ENCODE results near the gene HAGH. TPM values are rescaled to one million over a fixed set of nuclear protein-coding genes. Genes with fewer than 3 reads are reported as not detected.

HAGH gene
- total RNA-seq, 1 donor from 2014 or later: 38.3 TPM

- Histone ChIP-seq H3K4me1 (no peaks in the 10 kb centered on the region), H3K9me3 (ENCODE audit: low read depth) (no peaks in the 10 kb centered on the region), H3K36me3 (no peaks in the 10 kb centered on the region), H3K27ac (no peak overlapping the region), H3F3A (ENCODE audit: low read depth) (peaks cover 5% of the 10 kb centered on the region), H4K20me1 (ENCODE audit: low read depth) (no peaks in the 10 kb centered on the region), H3K79me2 (ENCODE audit: low read depth) (no peaks in the 10 kb centered on the region), H3K27me3 (no peaks in the 10 kb centered on the region), H3K4me3 (no peak overlapping the region), H2AFZ (replicated peaks) (no peak overlapping the region), H3K9ac (no peak overlapping the region), H3K4me2 (no peak overlapping the region)
- Mint-ChIP-seq H3K27me3 (ENCODE audit: insufficient read depth, low read depth) (no peaks in the 10 kb centered on the region), H3K4me1 (no peaks in the 10 kb centered on the region), H3K9me3 (no peaks in the 10 kb centered on the region), H3K27ac (no peak overlapping the region), H3K4me3 (no peak overlapping the region), H3K36me3 (peaks cover 9% of the 10 kb centered on the region)
- TF ChIP-seq EZH2phosphoT487 (IDR thresholded peaks at IDR 0.05) (no peak), CTCF (IDR thresholded peaks at IDR 0.05) (peak; percentile 59)
- peak; percentile 69 for DNase-seq (ENCODE audit: low spot score)
These were observed 13.9 kb downstream of the HAGH start for GRCh38 chr16:1812732-1813163.

- peaks cover 5% of the 10 kb centered on the region for H3F3A ChIP-seq (ENCODE audit: low read depth)
- Mint-ChIP-seq H3K36me3 (peaks cover 17% of the 10 kb centered on the region), H3K27ac (no peak overlapping the region), H3K4me1 (no peaks in the 10 kb centered on the region), H3K9me3 (no peaks in the 10 kb centered on the region), H3K4me3 (no peak overlapping the region), H3K27me3 (ENCODE audit: insufficient read depth, low read depth) (no peaks in the 10 kb centered on the region)
- no peak overlapping the region for H3K27ac ChIP-seq
- no peaks in the 10 kb centered on the region for H4K20me1 ChIP-seq (ENCODE audit: low read depth)
- H3K4me1 ChIP-seq: no peaks in the 10 kb centered on the region
- no peaks in the 10 kb centered on the region for H3K27me3 ChIP-seq
- H3K36me3 ChIP-seq: no peaks in the 10 kb centered on the region
- H3K4me3 ChIP-seq: no peak overlapping the region
- H2AFZ ChIP-seq (replicated peaks): no peak overlapping the region
- no peak for DNase-seq (ENCODE audit: low spot score)
- no peak for TF ChIP-seq EZH2 (IDR thresholded peaks at IDR 0.05)
- H3K9ac ChIP-seq: no peak overlapping the region
- H3K79me2 ChIP-seq (ENCODE audit: low read depth): no peaks in the 10 kb centered on the region
- no peak overlapping the region for H3K4me2 ChIP-seq
- no peaks in the 10 kb centered on the region for H3K9me3 ChIP-seq (ENCODE audit: low read depth)
These were observed 16.1 kb downstream of the HAGH start for GRCh38 chr16:1810536-1810935.

- H3K4me3 Mint-ChIP-seq: no peak overlapping the region
- no peaks in the 10 kb centered on the region for H3K4me1 ChIP-seq
These were observed 16.5 kb downstream of the HAGH start for GRCh38 chr16:1810106-1810505.

More at GRCh38 chr16:1810106-1810505, 16.5 kb downstream of the HAGH start:
- TF ChIP-seq EZH2 (IDR thresholded peaks at IDR 0.05) (no peak), EZH2phosphoT487 (IDR thresholded peaks at IDR 0.05) (no peak), CTCF (IDR thresholded peaks at IDR 0.05) (no peak)
- H2AFZ ChIP-seq (replicated peaks): no peak overlapping the region
- no peaks in the 10 kb centered on the region for H4K20me1 ChIP-seq (ENCODE audit: low read depth)
- Mint-ChIP-seq H3K27ac (no peak overlapping the region), H3K36me3 (peaks cover 14% of the 10 kb centered on the region), H3K4me1 (no peaks in the 10 kb centered on the region), H3K9me3 (no peaks in the 10 kb centered on the region), H3K27me3 (ENCODE audit: insufficient read depth, low read depth) (no peaks in the 10 kb centered on the region)
- peaks cover 5% of the 10 kb centered on the region for H3F3A ChIP-seq (ENCODE audit: low read depth)
- no peak overlapping the region for H3K9ac ChIP-seq
- DNase-seq (ENCODE audit: low spot score): no peak
- no peaks in the 10 kb centered on the region for H3K36me3 ChIP-seq
- no peak overlapping the region for H3K4me3 ChIP-seq
- H3K9me3 ChIP-seq (ENCODE audit: low read depth): no peaks in the 10 kb centered on the region
- no peak overlapping the region for H3K4me2 ChIP-seq
- no peaks in the 10 kb centered on the region for H3K27me3 ChIP-seq
- H3K27ac ChIP-seq: no peak overlapping the region
- no peaks in the 10 kb centered on the region for H3K79me2 ChIP-seq (ENCODE audit: low read depth)
